PC-9 (cell line): ENCODE measurements around the gene CLUH. TPM values are rescaled to one million over a fixed set of nuclear protein-coding genes. Genes with fewer than 3 reads are reported as not detected.

Source experiments
- BruUV-seq: library from RNA; stranded (reverse); fragments of 400-500 nt; replicated peaks from 2 replicates; lab custom pipeline; 2021; lab: Mats Ljungman, UMichigan
- CTCF ChIA-PET: fragments of 300-600 bp; sonication (Branson Sonifier 250); formaldehyde crosslinking; loops from one replicate; lab custom pipeline; 2022; ENCODE audit warnings: antibody characterized with exemption; lab: Charles Lee
- POLR2A ChIA-PET: fragments of 300-600 bp; sonication (Branson Sonifier 250); formaldehyde crosslinking; loops from one replicate; lab custom pipeline; 2022; ENCODE audit warnings: antibody characterized with exemption; ENCODE audit not compliant: unreplicated experiment; lab: Charles Lee
- DNase-seq, 2 experiments: peaks; one replicate each; pipeline versions ENCODE4 v3.0.0 to v3.0.0-alpha.2; 2015 to 2022; ENCODE audit warnings: mixed read lengths in 1 of 2
- H2AFZ ChIP-seq: fragments of 200-600 bp; sonication (generic); 2 replicates; pipeline ENCODE4 v1.8.1; 2017; ENCODE audit warnings: antibody characterized with exemption
- H3F3A ChIP-seq: fragments of 200-600 bp; sonication (generic); 2 replicates; pipeline ENCODE4 v1.8.1; 2017; ENCODE audit warnings: antibody characterized with exemption, mild to moderate bottlenecking, low read depth; ENCODE audit not compliant: insufficient read depth
- H3K27ac ChIP-seq: fragments of 200-600 bp; sonication (generic); 2 replicates; pipeline ENCODE4 v1.6.1; 2016; ENCODE audit warnings: mixed run types
- H3K27me3 ChIP-seq: fragments of 200-600 bp; sonication (generic); 2 replicates; pipeline ENCODE4 v1.6.1; 2016; ENCODE audit warnings: low read depth, mixed run types; ENCODE audit not compliant: insufficient read depth
- H3K36me3 ChIP-seq: fragments of 200-600 bp; sonication (generic); 2 replicates; pipeline ENCODE4 v1.6.1; 2016; ENCODE audit warnings: low read depth, mixed run types
- H3K4me1 ChIP-seq: fragments of 200-600 bp; sonication (generic); replicated peaks from 2 replicates; pipeline ENCODE4 v1.6.1; 2016; ENCODE audit warnings: mixed run types; ENCODE audit not compliant: insufficient read depth
- H3K4me2 ChIP-seq: fragments of 200-600 bp; sonication (generic); 2 replicates; pipeline ENCODE4 v1.6.1; 2017; ENCODE audit warnings: mixed run types
- H3K4me3 ChIP-seq: fragments of 200-600 bp; sonication (generic); 2 replicates; pipeline ENCODE4 v1.6.1; 2016; ENCODE audit warnings: mixed run types
- H3K79me2 ChIP-seq: fragments of 200-600 bp; sonication (generic); 2 replicates; pipeline ENCODE4 v1.6.1; 2017; ENCODE audit warnings: low read depth, mixed run types
- H3K9me2 ChIP-seq: fragments of 200-600 bp; sonication (generic); 2 replicates; pipeline ENCODE4 v1.8.1; 2017; ENCODE audit warnings: mild to moderate bottlenecking; ENCODE audit not compliant: insufficient read depth
- H3K9me3 ChIP-seq: fragments of 200-600 bp; sonication (generic); 2 replicates; pipeline ENCODE4 v1.8.1; 2016; ENCODE audit warnings: low read depth; ENCODE audit not compliant: insufficient read depth
- H4K20me1 ChIP-seq: fragments of 200-600 bp; sonication (generic); 2 replicates; pipeline ENCODE4 v1.8.1; 2017; ENCODE audit not compliant: insufficient read depth
- CTCF ChIP-seq: fragments of 200-600 bp; sonication (generic); conservative IDR thresholded peaks from 2 replicates; pipeline ENCODE4 v1.6.1; 2017; ENCODE audit warnings: mixed run types, antibody characterized with exemption, mild to moderate bottlenecking, moderate library complexity
- EZH2 ChIP-seq: fragments of 200-600 bp; sonication (generic); IDR thresholded peaks from 2 replicates; pipeline ENCODE4 v1.8.0; 2017; ENCODE audit warnings: antibody characterized with exemption, low read depth
- intact Hi-C: fragments of 100-400 bp; cut with micrococcal nuclease; formaldehyde crosslinking; loops from one replicate; pipeline ENCODE4 v1.10.0; 2022; ENCODE audit not compliant: unreplicated experiment
- microRNA-seq: library from miRNA; unstranded; fragments of <30 nt; microRNA quantifications from one replicate; pipeline ENCODE4 v1.2.0, GENCODE V29; 2021; ENCODE audit warnings: borderline number of aligned reads, borderline replicate concordance
- total RNA-seq: library from RNA; stranded (reverse); gene quantifications from 2 replicates; pipeline ENCODE4 v1.2.3, GENCODE V29; 2021

Gene CLUH
- total RNA-seq, 1 experiment from 2014 or later, result 142 TPM

GRCh38 chr17:2649191-2649590 is 62.4 kb downstream of the CLUH start:
- no peak for DNase-seq
- H2AFZ ChIP-seq, result no peak overlapping the region
- peaks cover 49% of the 10 kb centered on the region for H3F3A ChIP-seq
- no TSS peak for BruUV-seq
- CTCF ChIA-PET, result no interaction called here
- intact Hi-C loops, result no loop called here
- no peaks in the 10 kb centered on the region for H3K9me3 ChIP-seq
- peak overlapping the region; percentile 61; the same call in 1 of the 2 replicates for H3K27ac ChIP-seq
- H3K9me2 ChIP-seq, result no peaks in the 10 kb centered on the region
- peaks cover 26% of the 10 kb centered on the region for H3K4me1 ChIP-seq
- H3K36me3 ChIP-seq, result peaks cover 10% of the 10 kb centered on the region; the same call in 1 of the 2 replicates
- peaks cover 35% of the 10 kb centered on the region for H4K20me1 ChIP-seq
- POLR2A ChIA-PET, result no interaction called here
- H3K79me2 ChIP-seq, result peaks cover 58% of the 10 kb centered on the region
- H3K4me3 ChIP-seq, result no peak overlapping the region
- no peaks in the 10 kb centered on the region for H3K27me3 ChIP-seq
- TF ChIP-seq EZH2 (no peak), CTCF (no peak)
- H3K4me2 ChIP-seq, result no peak overlapping the region

- H3K4me2 ChIP-seq, result no peak overlapping the region
- H3K79me2 ChIP-seq, result peaks cover 49% of the 10 kb centered on the region
- CTCF ChIA-PET, result interaction anchor here (0.6 kb wide), 1 partner anchor 10 kb away, joined by 3 read pairs; no protein-coding TSS in a partner anchor
Measured at GRCh38 chr17:2647957-2648356, 63.6 kb downstream of the CLUH start.

GRCh38 chr17:2644971-2645370 is 66.6 kb downstream of the CLUH start:
- CTCF ChIA-PET, result no interaction called here
- peaks cover 37% of the 10 kb centered on the region for H3K79me2 ChIP-seq

More at GRCh38 chr17:2647957-2648356, 63.6 kb downstream of the CLUH start:
- Histone ChIP-seq H3K27me3 (no peaks in the 10 kb centered on the region), H4K20me1 (peaks cover 29% of the 10 kb centered on the region), H3K36me3 (peaks cover 10% of the 10 kb centered on the region; the same call in 1 of the 2 replicates), H2AFZ (no peak overlapping the region), H3K9me2 (no peaks in the 10 kb centered on the region), H3F3A (peaks cover 49% of the 10 kb centered on the region), H3K27ac (no peak overlapping the region; the same call in 1 of the 2 replicates), H3K4me1 (peaks cover 26% of the 10 kb centered on the region), H3K4me3 (no peak overlapping the region), H3K9me3 (no peaks in the 10 kb centered on the region)
- intact Hi-C loops, result no loop called here
- no TSS peak for BruUV-seq
- no peak for DNase-seq
- TF ChIP-seq CTCF, result no peak
- no peak for TF ChIP-seq EZH2
- POLR2A ChIA-PET, result no interaction called here

More at GRCh38 chr17:2644971-2645370, 66.6 kb downstream of the CLUH start:
- no peak overlapping the region for H3K4me3 ChIP-seq
- no peaks in the 10 kb centered on the region for H3K9me3 ChIP-seq
- intact Hi-C loops, result no loop called here
- no peak overlapping the region for H3K27ac ChIP-seq
- H3K4me1 ChIP-seq, result peaks cover 12% of the 10 kb centered on the region
- TF ChIP-seq CTCF (no peak), EZH2 (no peak)
- H3K4me2 ChIP-seq, result no peak overlapping the region
- H3K27me3 ChIP-seq, result no peaks in the 10 kb centered on the region
- POLR2A ChIA-PET, result no interaction called here
- no peaks in the 10 kb centered on the region for H3K9me2 ChIP-seq
- H2AFZ ChIP-seq, result no peak overlapping the region
- no peak for DNase-seq
- peaks cover 6% of the 10 kb centered on the region; the same call in 1 of the 2 replicates for H3K36me3 ChIP-seq
- no TSS peak for BruUV-seq
- H3F3A ChIP-seq, result peaks cover 32% of the 10 kb centered on the region
- H4K20me1 ChIP-seq, result peaks cover 14% of the 10 kb centered on the region; the same call in 1 of the 2 replicates

Small RNA genes within 50 kb of the gene (microRNA-seq; reads per million reads assigned to microRNA genes)
- gene MIR1253 (not detected), gene MIR6776 (not detected)

Other genes with a start within 250 kb of the CLUH start
- 40.2 and 46.2 TPM in 2 replicates for gene METTL16, start 199.9 kb downstream of the CLUH start, total RNA-seq
- 152 and 159 TPM in 2 replicates for gene PAFAH1B1, start 118.1 kb downstream of the CLUH start, total RNA-seq
- 1.9 and 3.0 TPM in 2 replicates for gene CCDC92B, start 37.9 kb upstream of the CLUH start, total RNA-seq
- 10.1 and 13.0 TPM in 2 replicates for gene RAP1GAP2, start 84.7 kb upstream of the CLUH start, total RNA-seq